ENCODE data around the gene ASXL3. TPM values are rescaled to one million over a fixed set of nuclear protein-coding genes. Genes with fewer than 3 reads are reported as not detected.

The ASXL3 gene
- total RNA-seq, 1 experiment from 2014 or later = 1.2 TPM

GRCh38 chr18:33593261-33593660 lies 15.2 kb downstream of the ASXL3 start:
- peaks cover 9% of the 10 kb centered on the region for H3K4me1 Mint-ChIP-seq (ENCODE audit: low read depth, unreplicated experiment)
- H3K4me1 ChIP-seq = no peaks in the 10 kb centered on the region
- no peak overlapping the region for H3K27ac Mint-ChIP-seq (ENCODE audit: unreplicated experiment)
- no TSS peak for BruUV-seq (replicated peaks)
- TF ChIP-seq CTCF (IDR thresholded peaks at IDR 0.05; ENCODE audit: insufficient read depth in 1 of 2, low read depth in 1 of 2, low read length in 1 of 2, severe bottlenecking in 1 of 2, unreplicated experiment in 1 of 2) = no peak
- H3K27me3 ChIP-seq (replicated peaks; ENCODE audit: control insufficient read depth, insufficient read depth, low read length) = no peaks in the 10 kb centered on the region
- no peak overlapping the region for H3K4me3 Mint-ChIP-seq (ENCODE audit: unreplicated experiment)
- peaks cover 2% of the 10 kb centered on the region for H3K27me3 Mint-ChIP-seq (ENCODE audit: insufficient read depth, unreplicated experiment)
- no peaks in the 10 kb centered on the region for H3K36me3 ChIP-seq (ENCODE audit: control insufficient read depth, insufficient read depth, low read length)
- intact Hi-C loops (cut with micrococcal nuclease; ENCODE audit: unreplicated experiment) = no loop called here
- ChIA-PET CTCF (no interaction called here), POLR2A (no interaction called here)
- no peaks in the 10 kb centered on the region for H3K36me3 Mint-ChIP-seq (ENCODE audit: insufficient read depth, unreplicated experiment)
- DNase-seq = no peak
- H3K9me3 ChIP-seq = no peaks in the 10 kb centered on the region
- H3K9me3 Mint-ChIP-seq (ENCODE audit: unreplicated experiment) = peaks cover under 1% of the 10 kb centered on the region
- H3K4me3 ChIP-seq (ENCODE audit: low read depth, low read length) = no peak overlapping the region

- no TSS peak for BruUV-seq (replicated peaks)
- H3K27me3 ChIP-seq (replicated peaks; ENCODE audit: control insufficient read depth, insufficient read depth, low read length) = no peaks in the 10 kb centered on the region
- Mint-ChIP-seq H3K4me1 (ENCODE audit: low read depth, unreplicated experiment) (peaks cover 16% of the 10 kb centered on the region), H3K36me3 (ENCODE audit: insufficient read depth, unreplicated experiment) (no peaks in the 10 kb centered on the region), H3K27ac (ENCODE audit: unreplicated experiment) (no peak overlapping the region), H3K4me3 (ENCODE audit: unreplicated experiment) (no peak overlapping the region), H3K27me3 (ENCODE audit: insufficient read depth, unreplicated experiment) (peaks cover 2% of the 10 kb centered on the region), H3K9me3 (ENCODE audit: unreplicated experiment) (peaks cover 8% of the 10 kb centered on the region)
- no peak overlapping the region for H3K4me3 ChIP-seq (ENCODE audit: low read depth, low read length)
- no peaks in the 10 kb centered on the region for H3K36me3 ChIP-seq (ENCODE audit: control insufficient read depth, insufficient read depth, low read length)
- CTCF ChIA-PET = interaction anchor here (0.5 kb wide), 1 partner anchor 99 kb away, joined by 3 read pairs; no protein-coding TSS in a partner anchor
- no peaks in the 10 kb centered on the region for H3K9me3 ChIP-seq
- DNase-seq = no peak
- H3K4me1 ChIP-seq = no peaks in the 10 kb centered on the region
- POLR2A ChIA-PET = no interaction called here
- no peak for TF ChIP-seq CTCF (IDR thresholded peaks at IDR 0.05; ENCODE audit: insufficient read depth in 1 of 2, low read depth in 1 of 2, low read length in 1 of 2, severe bottlenecking in 1 of 2, unreplicated experiment in 1 of 2)
- intact Hi-C loops (cut with micrococcal nuclease; ENCODE audit: unreplicated experiment) = no loop called here
These were observed 16.8 kb downstream of the ASXL3 start for GRCh38 chr18:33594799-33595198.

- DNase-seq = no peak
- no TSS peak for BruUV-seq (replicated peaks)
- H3K27me3 ChIP-seq (replicated peaks; ENCODE audit: control insufficient read depth, insufficient read depth, low read length) = no peaks in the 10 kb centered on the region
- Mint-ChIP-seq H3K27me3 (ENCODE audit: insufficient read depth, unreplicated experiment) (no peaks in the 10 kb centered on the region), H3K27ac (ENCODE audit: unreplicated experiment) (no peak overlapping the region), H3K36me3 (ENCODE audit: insufficient read depth, unreplicated experiment) (no peaks in the 10 kb centered on the region), H3K4me3 (ENCODE audit: unreplicated experiment) (no peak overlapping the region), H3K4me1 (ENCODE audit: low read depth, unreplicated experiment) (peaks cover 16% of the 10 kb centered on the region), H3K9me3 (ENCODE audit: unreplicated experiment) (peaks cover 8% of the 10 kb centered on the region)
- H3K4me1 ChIP-seq = no peaks in the 10 kb centered on the region
- H3K4me3 ChIP-seq (ENCODE audit: low read depth, low read length) = no peak overlapping the region
- no peaks in the 10 kb centered on the region for H3K9me3 ChIP-seq
- TF ChIP-seq CTCF (IDR thresholded peaks at IDR 0.05; ENCODE audit: insufficient read depth in 1 of 2, low read depth in 1 of 2, low read length in 1 of 2, severe bottlenecking in 1 of 2, unreplicated experiment in 1 of 2) = no peak
- H3K36me3 ChIP-seq (ENCODE audit: control insufficient read depth, insufficient read depth, low read length) = no peaks in the 10 kb centered on the region
- CTCF ChIA-PET = no interaction called here
- POLR2A ChIA-PET = no interaction called here
- intact Hi-C loops (cut with micrococcal nuclease; ENCODE audit: unreplicated experiment) = no loop called here
These were observed 18.3 kb downstream of the ASXL3 start for GRCh38 chr18:33596178-33596854.

All from Caco-2 (cell line).